ENCODE results near the gene IMPG1.
"Not testable (repeated sequence)": the region's sequence is repeated elsewhere in the genome, so short reads cannot be mapped to it uniquely, and the experiment has no call there.

Gene IMPG1

DNA sequence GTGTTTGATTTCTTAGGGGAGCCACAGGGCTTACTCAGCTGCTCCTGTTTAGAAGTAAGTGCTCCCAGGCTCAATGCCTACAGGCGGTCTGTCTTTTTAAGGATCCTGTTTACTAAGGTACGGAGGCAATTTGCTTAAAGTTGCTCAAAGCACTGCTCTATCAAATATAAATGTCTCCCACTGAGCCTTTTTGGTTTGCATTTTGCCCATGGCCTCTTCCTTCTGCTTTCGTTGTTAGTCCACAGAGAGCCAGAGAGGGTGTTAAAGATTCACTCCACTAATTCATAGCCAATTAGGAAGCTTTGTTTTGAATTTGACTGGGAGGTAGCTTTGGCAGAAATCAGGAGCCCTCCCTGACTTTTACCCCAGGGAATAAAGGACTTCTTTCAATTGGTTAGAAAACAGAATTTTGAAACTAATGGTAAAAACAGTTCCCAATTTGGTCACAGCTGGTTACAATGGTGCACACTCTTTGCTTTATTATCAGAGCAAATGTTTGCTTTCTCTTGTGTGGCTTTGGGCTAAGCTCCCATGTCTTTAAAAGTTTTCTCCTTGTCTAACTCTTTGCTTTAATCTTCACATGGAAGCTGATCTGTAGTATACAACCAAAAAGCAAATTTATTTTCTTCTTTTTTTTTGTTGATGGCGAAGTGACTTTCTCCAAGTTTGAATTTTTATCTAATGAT lies 126.2 kb downstream of the IMPG1 start:
- peak; percentile 75 for DNase-seq

DNA sequence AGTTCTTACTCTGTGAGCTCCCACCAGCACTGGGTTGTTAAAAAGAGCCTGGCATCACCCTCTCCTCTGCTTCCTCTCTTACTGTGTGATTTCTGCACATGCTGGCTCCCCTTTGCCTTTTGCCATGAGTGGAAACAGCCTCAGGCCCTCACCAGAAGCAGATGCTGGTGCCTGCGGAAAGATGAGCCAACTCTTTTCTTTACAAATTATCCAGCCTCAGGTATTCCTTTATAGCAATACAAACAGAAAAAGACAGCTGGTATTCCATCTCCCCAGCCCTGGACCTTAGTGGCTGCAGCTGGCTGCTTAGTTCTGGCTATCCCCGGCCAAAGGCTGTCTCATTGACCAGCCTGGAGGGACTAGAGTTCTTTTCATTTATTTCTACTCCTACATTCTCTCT lies 129.1 kb downstream of the IMPG1 start:
- DNase-seq = peak; percentile 98

DNA sequence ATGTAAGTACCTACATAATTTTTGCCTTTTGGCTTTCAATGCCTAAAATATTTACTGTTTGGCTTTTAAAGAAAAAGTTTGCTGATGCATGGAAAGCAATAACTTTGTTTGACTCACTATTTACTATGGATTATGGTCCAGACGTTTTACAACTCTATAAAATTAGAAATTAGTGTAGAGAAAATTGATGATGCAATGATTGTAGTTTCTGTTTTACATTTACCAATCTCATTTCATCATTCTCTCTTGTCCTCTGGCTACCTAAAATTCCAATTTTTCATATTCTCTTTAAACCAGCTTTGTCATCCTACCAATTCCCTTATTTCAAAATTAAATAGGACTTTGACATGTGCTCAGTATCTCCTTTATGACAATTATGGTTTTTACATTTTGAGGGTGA lies 131.0 kb downstream of the IMPG1 start:
- no peak for DNase-seq

DNA sequence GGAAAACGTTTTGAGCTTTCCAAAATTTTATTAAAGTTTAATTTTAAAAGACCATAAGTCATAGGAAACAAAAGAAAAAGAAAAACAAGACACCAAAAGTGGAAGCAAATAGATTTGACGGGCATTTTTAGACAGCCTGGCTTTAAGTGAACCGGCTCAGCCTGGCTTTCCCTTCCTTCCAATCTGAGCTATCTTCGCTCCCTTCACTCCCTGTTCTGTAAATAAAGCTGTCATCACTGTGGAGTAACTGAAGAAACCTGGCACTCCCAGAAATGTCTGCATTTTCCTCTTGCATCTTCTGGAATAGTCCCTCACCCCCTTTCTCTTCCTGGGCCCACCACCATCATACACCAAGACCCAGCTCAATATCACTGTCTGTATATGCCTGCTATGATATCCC lies 131.9 kb downstream of the IMPG1 start:
- DNase-seq = peak; percentile 28

DNA sequence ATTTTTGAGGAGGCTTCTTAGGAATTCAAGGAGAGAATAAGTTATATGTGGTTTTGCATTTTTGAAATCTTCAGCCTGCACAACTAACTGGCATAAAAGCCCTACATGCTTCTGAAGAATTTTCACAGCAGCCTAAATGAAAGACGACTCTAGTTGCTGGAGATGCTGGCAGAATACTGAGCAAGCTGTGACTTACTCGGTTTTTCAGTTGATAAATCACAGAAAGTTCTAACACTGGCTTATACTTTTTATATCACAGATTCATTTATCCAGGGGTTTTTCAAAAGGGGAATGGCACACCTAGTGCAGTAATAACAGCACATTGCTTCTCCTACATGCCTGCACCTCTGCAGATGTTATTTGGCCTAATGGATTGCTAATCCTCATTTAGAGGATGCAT lies 134.6 kb downstream of the IMPG1 start:
- DNase-seq = no peak

DNA sequence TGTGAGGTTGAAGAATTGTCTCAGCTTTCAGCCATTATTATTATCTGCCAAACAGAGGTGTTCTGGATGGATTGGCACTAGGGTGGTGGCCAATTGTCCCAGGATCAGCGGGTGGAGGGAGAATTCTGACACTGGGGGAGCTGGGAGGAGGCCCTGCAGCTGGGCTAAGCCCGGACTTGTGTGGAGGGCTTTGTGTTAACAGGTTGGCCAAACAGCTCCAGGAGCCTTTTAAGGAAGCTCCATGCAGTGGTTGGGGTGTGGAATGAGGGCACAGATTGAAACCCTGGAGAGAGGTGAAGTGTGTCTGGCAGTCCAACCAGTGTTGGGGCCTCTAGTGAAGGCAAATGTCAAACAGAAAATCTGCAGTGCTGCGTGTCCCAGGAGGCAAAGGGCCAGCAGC lies 135.8 kb downstream of the IMPG1 start:
- DNase-seq = peak; percentile 84

DNA sequence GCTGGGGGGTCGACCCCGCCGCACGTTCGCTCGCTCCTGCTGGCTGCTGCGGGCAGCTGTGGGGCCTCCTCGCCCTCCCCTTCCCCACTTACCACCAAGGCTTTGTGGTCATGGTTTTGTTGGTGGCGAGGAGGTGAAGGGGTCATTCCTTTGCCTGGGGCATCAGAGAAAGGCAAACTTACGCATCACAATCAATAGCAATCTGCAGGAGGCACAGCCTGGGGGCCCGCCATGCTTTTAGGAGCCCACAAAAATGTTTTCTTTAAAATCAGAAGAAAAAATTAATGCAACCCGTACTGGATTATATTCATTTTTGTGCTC lies 137.0 kb downstream of the IMPG1 start:
- peak; percentile 98 for DNase-seq

DNA sequence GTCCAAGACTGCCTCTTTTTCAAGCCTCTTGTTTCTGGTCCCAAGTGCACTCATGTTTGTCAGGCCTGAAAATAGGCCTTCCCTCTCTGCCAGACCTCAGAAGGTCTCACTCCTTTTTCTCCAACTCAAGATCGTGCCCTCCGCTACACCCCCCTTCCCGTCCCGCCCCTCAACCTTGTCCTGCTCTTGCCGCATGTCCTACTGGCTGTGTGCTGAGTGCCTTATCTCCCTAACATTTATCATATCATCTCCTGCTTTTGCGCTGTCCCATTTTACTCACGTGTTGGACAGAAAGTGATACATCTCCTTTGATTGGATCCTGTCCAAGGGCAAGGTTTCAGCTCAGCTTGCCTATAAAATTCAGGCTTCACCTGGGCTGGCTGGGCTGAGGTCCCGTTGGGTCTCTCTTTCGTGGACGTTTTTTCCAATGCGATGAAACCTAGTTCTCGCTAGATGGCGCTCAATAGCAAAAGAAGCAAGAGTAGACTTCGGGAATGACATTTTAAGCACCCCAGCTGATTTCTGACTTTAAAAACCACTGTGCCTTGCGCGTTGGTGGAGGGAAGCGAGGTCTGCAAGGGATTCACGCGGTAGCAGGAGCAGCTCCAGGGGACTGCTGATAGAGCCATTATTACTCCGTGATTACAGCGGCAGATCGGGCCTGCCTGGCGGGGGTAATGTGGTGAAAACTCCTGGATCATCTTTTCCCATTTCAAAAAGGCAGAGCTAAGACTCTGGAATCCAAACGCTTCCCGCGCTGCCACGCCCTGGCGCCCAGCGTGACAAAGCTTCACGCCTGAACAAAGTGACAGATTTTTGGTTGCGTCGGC lies 137.6 kb downstream of the IMPG1 start:
- peak; percentile 98 for DNase-seq

DNA sequence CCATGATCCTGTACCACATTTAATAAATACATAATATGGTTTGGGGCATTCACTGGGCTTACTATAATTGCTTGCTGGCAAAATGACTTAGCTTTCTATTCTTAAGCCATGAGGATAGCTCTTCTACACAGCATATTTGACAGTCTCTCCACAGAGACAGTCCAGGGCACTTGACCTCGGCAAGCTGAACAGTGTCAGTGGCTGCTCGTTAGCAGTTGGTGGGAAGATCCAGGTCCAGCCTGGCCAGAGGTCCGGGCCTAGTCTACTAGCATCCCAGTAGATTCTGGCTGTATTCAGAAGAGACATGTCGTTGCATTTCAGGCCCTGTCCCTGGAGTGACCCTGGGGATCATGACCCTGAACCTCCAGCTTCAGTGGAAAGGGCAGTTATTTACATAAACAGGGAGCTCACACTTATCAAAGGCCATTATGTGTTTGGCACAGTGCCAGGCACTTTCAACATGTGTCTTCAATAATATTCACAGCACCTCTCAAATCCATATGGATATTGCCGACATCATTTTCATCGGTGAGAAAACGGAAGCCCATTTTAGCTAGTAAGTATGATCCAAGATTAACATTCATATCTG lies 139.0 kb downstream of the IMPG1 start:
- peak; percentile 78 for DNase-seq

DNA sequence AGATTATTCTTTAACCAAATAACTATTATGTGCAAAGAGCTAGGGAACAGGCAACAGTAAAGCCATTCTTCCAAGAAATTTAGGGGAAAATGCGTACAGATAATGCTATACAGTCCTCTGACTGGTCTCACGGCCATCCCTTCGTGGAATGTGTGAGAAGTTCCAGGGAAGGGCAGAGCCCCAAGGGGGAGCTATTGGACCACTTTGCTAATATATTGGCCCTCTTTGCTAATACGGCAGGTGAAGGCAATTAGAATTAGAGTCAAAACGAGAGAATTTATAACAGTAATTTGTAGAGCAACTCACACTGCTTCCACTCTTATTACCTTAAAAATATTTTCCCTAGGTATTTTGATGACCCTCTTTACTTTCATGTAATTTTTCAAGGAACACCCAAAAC lies 140.4 kb downstream of the IMPG1 start:
- peak; percentile 84 for DNase-seq

DNA sequence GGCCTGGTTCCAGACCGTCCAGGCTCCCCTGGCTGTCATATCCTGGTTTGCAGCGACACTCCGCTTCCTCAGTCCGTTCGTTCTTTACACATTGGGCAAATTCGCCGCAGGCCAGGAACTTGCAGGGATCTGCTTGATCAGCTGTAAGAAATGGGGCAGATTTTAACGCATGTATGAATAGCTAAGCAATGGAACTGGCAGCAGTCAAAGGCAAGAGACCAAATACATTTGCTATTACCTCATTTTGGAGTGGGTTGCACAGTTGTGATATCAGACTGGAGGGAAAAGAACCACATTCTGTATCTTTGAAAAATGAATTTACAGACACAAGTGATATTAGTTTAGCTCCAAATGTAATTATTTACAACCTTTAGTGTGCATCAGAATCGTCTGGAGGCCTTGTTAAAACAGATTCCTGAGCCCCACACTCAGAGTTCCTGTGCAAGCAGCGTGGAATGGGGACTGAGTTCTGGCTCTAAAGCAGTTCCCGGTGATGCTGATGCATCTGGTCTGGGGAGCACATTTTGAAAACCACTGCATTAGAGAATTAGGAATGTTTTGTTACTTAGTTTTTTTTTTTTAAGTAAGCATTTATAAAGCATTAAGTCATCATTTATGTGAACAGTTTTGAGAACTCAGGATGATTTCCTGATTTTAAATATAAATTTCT lies 141.3 kb downstream of the IMPG1 start:
- no peak for DNase-seq

DNA sequence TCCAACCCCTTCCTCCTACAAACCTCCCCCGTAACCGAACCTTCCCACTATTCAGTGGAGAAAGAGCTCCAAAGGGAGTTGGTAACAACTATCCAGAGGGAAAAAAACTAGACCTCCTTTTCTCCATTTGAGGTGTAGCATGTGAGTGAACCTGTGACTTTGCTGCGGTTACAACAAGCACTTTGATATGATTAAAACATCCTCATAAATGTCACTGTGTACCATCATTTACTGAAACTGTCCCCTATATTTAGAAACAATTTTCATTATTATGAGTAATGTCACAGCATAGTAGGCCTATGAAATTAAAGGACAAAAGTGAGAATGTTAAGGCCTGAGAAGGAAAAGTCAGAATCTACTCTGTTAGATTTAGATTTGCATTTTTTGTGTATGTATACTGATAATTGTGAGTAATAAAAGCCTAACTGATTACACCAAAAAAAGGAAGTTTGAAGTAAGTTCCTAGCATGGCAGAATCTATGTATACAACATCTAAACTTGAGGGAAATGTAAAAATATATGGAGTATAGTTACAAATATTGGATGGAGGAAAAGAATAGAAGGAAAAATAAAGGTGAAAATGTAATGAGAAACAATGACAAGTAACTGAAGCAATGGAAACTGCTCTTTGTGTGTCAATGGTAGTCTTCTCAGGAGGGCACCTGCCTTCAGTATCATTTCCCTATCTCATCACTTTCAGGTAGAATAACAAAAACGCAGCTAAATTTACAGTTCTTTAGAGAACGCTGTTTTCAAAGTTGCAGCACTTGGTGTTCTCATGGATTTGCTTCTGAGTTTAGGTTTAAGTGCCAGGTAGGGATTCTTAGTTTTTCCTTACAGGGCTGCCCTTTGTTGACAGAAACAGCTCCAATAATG lies 145.9 kb downstream of the IMPG1 start:
- DNase-seq = no peak

DNA sequence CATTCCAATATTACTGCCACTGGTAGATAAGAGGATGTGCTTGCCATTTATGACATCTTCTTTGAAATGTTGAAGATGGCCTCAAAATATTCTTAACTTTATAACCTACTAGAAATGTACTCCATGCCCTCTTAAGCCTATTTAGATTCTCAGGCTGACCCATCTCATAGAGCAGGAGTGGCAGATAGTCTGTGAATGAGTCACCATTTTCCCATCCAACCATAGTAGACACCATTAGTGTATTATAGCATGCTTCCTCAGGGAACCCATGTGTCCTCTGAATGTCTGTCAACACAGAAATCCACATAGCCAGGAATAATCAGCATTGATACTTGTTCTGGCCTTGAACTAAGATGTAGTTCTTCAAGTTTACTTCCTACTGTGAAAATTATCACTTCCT lies 150.2 kb downstream of the IMPG1 start:
- peak; percentile 26 for DNase-seq

DNA sequence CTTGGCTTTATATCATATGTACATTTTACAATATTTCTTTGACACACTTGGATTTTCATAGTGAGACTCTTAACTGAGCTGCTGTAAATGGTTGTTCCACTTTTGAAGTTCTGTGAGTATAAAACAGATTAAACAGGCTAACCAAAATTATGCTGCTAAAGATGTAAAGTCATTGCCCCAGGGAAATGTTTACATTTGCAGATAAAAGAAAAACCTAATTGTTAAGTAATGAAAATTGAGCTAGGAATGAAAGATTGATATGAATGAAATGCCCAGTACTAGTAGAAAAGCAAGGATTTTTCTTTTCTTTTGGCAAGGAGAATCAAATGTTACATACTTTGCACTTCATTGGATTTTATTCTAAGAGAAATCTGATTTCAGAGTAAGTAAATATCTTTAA lies 159.4 kb downstream of the IMPG1 start:
- no peak for DNase-seq

DNA sequence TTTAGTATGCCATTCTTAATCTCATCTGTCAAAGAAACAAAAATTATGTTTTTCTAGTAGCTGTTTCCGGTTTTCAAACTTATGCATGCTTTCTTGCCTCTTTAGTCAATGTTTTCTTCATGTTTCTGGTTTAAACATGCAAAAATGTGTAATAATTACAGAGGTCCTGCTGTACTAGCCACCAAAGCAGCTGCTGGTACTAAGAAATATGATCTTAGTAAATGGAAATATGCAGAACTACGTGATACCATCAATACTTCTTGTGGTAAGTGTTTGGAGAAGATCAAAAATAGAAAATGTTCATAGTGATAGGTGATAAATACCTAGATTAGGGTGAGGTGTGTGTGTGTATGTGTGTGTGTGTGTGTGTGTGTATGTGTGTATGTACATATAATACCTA lies 165.0 kb downstream of the IMPG1 start:
- DNase-seq = no peak

DNA sequence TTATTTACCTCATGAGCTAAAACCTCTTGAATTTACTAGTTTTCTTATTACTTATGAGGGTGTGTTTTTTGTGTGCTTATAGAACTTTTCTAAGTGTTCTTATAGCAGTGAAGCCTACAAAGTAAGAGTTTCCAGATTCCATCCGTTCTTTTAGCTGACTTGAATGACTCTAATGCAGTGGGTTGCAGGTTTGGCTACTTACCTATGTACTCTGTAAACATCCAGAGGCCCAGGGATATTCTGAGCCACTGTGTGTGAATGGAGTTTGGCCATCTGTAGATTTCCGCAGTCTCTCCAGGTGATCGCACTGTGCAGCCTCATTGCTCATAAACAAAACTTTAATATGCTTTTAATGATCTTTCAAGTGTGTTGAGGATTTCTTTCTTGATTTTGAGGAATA lies 165.6 kb downstream of the IMPG1 start:
- no peak for DNase-seq

DNA sequence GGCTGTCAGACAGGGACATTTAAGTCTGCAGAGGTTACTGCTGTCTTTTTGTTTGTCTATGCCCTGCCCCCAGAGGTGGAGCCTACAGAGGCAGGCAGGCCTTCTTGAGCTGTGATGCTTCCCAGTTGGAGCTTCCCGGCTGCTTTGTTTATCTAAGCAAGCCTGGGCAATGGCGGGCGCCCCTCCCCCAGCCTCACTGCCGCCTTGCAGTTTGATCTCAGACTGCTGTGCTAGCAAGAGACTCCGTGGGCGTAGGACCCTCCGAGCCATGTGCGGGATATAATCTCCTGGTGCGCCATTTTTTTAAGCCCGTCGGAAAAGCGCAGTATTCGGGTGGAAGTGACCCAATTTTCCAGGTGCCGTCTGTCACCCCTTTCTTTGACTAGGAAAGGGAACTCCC lies 167.3 kb downstream of the IMPG1 start:
- DNase-seq = not testable (repeated sequence)

DNA sequence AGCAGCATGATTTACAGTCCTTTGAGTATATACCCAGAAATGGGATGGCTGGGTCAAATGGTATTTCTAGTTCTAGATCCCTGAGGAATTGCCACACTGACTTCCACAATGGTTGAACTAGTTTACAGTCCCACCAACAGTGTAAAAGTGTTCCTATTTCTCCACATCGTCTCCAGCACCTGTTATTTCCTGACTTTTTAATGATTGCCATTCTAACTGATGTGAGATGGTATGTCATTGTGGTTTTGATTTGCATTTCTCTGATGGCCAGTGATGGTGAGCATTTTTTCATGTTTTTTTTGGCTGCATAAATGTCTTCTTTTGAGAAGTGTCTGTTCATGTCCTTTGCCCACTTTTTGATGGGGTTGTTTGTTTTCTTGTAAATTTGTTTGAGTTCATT lies 172.2 kb downstream of the IMPG1 start:
- not testable (repeated sequence) for DNase-seq

DNA sequence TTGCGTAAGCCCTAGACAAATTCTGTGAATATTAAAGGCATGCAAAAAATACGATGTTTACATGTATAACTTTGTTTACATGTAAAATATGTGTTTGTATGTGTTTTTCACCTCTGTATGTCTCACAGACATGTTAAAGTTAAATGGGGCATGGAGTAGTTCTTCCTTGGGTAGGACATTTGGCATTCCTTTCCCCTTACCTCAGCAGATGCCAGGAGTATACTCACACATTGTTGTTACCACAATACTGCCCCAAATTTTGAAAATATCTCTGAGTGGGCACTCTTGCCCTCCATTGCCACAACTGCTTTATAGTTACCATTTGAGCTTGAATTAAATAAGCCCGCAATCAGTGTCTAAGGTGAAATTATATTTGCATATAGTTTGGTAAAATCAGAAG lies 175.9 kb downstream of the IMPG1 start:
- DNase-seq = no peak

DNA sequence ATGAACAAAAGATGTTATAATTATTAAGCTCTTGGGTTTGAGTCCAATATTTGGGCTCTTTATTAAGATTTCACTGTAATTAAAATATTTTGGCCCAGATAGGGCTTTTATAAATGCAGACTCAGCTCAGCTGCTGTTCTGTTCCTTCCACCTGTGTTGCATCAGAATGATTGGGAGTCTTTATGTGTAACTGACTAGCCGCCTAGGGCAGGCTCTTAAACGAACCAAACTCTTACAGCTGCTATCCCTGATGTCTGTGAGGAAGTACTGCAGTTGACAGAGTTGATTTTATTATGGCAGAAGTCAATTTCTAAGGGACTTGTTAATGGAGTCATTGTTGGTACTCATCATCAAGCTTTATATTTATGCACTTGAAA lies 178.7 kb downstream of the IMPG1 start:
- peak; percentile 5 for DNase-seq

DNA sequence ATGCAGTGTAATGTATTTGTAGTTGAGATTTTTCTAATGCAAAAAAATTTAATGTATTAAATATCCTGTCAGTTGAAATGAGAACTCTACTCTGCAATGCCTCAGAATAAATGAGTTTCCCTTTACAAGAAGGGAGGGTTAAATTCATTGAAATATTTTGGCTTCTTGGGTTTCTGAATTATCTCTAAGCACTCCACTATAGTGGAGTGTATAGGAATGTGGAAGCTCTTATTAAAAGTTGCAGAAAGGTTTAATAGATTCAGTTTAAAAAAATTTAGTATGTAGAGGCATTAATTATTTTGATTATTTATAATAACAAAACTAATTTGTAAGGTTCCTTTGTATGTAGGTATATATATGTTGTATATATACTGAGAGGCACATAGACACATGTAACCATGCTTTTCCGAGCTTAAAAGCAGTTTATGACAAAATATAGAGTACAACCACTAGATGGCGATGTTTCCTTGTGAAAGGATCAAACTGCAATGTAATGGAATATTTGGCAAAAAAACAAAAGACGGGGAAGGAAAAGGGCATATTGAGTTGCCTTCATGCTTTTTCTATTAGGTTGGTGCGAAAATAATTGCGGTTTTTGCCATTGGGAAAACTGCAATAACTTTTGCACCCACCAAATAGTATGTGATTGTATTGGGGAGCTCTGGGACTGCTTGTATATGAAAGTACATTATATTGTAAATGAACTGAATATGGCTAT lies 179.2 kb downstream of the IMPG1 start:
- DNase-seq = peak; percentile 81

DNA sequence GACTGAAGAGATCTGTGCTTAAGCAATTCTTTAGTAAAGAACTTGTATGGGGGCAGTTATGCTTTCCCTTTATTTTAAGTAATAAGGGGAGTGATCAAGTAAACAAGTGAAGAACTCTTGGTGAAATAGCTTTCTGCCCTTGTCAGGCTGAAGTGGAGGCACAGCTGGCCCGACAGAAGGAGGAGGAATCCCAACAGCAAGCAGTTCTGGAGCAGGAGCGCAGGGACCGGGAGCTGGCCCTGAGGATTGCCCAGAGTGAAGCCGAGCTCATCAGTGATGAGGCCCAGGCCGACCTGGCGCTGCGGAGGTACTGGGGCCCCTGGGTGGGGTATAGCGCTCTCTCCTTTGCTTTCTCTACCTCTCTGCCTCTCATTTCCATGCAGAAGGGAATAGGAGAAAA lies 180.1 kb downstream of the IMPG1 start:
- DNase-seq = no peak

Data from NCI-H146 (cell line).